Breast epithelium (tissue), 4 donors: ENCODE results near the gene F13A1. TPM values are rescaled to one million over a fixed set of nuclear protein-coding genes. Genes with fewer than 3 reads are reported as not detected.

ENCODE experiments used
- DNase-seq, 2 donors: peaks; one replicate each; pipeline ENCODE4 v3.0.0-alpha.2; 2019; ENCODE audit warnings: low spot score in 2 of 2
- H3K27ac ChIP-seq, 2 donors: fragments of 200-600 bp; sonication (generic) in 1 of 2; one replicate each; pipeline ENCODE4 v1.5.1; 2016 to 2019; ENCODE audit warnings: mild to moderate bottlenecking in 1 of 2
- H3K27me3 ChIP-seq, 2 donors: fragments of 200-600 bp; sonication (generic) in 1 of 2; one replicate each; pipeline versions ENCODE4 v1.5.1 to v1.6.0; 2017 to 2019; ENCODE audit warnings: control low read depth in 1 of 2, mild to moderate bottlenecking in 1 of 2
- H3K36me3 ChIP-seq: fragments of 200-600 bp; one replicate; pipeline ENCODE4 v1.5.1; 2019
- H3K4me1 ChIP-seq, 2 donors: fragments of 200-600 bp; sonication (generic); one replicate each; pipeline ENCODE4 v1.5.1; 2016 to 2019; ENCODE audit warnings: control low read depth in 1 of 2
- H3K4me3 ChIP-seq, 3 donors: fragments of 200-600 bp; sonication (generic); 1 replicate in 2 of 3; 2 replicates in 1 of 3; pipeline ENCODE4 v1.5.1; 2016 to 2019; ENCODE audit warnings: mild to moderate bottlenecking in 3 of 3, moderate library complexity in 2 of 3
- H3K9me3 ChIP-seq, 2 donors: fragments of 200-600 bp; sonication (generic) in 1 of 2; one replicate each; pipeline ENCODE4 v1.5.1; 2016 to 2019; ENCODE audit warnings: control low read depth in 1 of 2
- POLR2A ChIP-seq: fragments of 450-650 bp; IDR thresholded peaks from one replicate; pipeline ENCODE4 v1.6.1; 2016; ENCODE audit warnings: antibody characterized with exemption, mild to moderate bottlenecking, moderate library complexity
- POLR2AphosphoS5 ChIP-seq, 3 donors: sonication (generic); formaldehyde crosslinking; IDR thresholded peaks; one replicate each; pipeline ENCODE4 v1.6.1; 2017; ENCODE audit warnings: antibody characterized with exemption in 3 of 3
- intact Hi-C: fragments of 100-400 bp; cut with DNase I; formaldehyde crosslinking; loops from one replicate; pipeline ENCODE4 v1.15.1; 2023; ENCODE audit warnings: low total_unique reads
- total RNA-seq, 3 donors: library from RNA; depleted of rRNA; stranded (reverse); fragments of >200 nt; gene quantifications; one replicate each; pipeline ENCODE4 v1.1.0, GENCODE V29; 2016
- TF ChIP-seq, protein P1 (sequence below), 3 donors: fragments of 450-650 bp; IDR thresholded peaks; one replicate each; pipeline ENCODE4 v1.5.1; 2016 to 2017; ENCODE audit warnings: antibody characterized with exemption in 3 of 3, mild to moderate bottlenecking in 3 of 3, moderate library complexity in 3 of 3

Gene F13A1
- total RNA-seq, 3 donors from 2014 or later, result 45.6 to 357 (median 53.3) TPM

DNA sequence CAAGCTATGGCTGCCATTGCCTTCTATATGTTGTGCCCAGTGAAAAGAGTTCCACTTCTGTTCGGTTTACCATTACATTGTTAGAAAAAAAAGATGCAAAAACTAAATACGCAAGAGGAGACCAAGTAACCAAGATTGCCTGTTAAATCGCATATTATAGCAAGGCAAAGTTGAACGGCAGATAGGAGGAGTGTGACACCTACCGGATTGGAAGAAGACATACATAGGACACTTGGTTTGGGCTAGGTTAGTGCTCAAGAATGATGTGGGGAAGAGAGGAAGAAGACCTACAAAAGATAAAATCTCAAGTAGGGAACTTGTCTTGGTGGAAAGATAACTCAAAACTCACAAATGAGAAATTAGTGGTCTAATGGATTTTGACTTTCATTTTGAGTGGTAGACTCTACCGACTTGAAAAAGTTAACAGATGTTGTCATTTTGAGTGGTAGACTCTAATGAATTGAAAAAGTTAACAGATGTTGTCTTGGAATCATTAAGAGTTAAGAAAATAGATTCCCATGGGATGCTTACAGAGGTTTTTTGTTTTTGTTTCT, 95.5 kb downstream of the F13A1 start:
- no peak overlapping the region for H3K27ac ChIP-seq
- no peaks in the 10 kb centered on the region for H3K9me3 ChIP-seq
- no peak for TF ChIP-seq POLR2AphosphoS5 (IDR thresholded peaks at IDR 0.05)
- no peak for TF ChIP-seq POLR2A
- intact Hi-C loops, result no loop called here
- no peak for DNase-seq
- no peaks in the 10 kb centered on the region for H3K4me1 ChIP-seq
- H3K4me3 ChIP-seq, result no peak overlapping the region
- no peaks in the 10 kb centered on the region for H3K36me3 ChIP-seq
- no peaks in the 10 kb centered on the region for H3K27me3 ChIP-seq

DNA sequence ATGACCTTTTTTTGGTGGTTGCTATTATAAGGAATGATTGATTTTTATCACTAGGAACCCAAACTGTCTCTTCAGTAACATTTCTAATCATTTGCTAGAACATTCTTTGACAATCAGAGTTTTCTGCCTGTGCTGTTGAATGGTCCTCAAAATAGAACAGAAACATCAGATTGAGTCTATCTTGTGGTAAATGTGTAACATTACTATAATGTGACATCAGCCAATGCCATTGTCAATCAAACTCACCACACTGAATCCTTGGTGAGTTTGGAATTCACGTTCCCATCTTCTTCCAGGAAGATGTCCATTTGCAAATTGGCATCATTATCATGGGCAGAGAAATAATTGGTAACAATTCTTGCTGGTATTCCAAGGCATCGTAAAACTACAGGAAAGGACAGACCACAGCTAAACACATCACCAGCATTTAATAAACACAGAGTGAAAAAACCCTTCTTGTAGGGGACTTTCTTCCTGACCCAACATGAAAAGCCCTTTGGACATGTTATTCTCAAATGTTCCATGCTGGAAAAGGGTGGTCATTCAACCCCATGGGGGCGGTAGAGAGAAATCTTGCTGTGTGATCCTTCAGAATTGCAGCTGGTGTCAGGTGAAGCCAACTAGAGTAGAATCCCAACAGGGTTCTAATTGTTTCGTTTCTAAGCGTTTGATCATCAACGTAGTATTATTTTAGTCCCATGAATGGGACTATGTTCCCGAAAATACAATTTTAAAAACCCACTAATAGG, 98.5 kb downstream of the F13A1 start:
- Histone ChIP-seq H3K9me3 (no peaks in the 10 kb centered on the region), H3K27ac (no peak overlapping the region), H3K27me3 (no peaks in the 10 kb centered on the region), H3K4me3 (no peak overlapping the region), H3K36me3 (no peaks in the 10 kb centered on the region), H3K4me1 (no peaks in the 10 kb centered on the region)
- no peak for DNase-seq
- TF ChIP-seq, protein P1, sequence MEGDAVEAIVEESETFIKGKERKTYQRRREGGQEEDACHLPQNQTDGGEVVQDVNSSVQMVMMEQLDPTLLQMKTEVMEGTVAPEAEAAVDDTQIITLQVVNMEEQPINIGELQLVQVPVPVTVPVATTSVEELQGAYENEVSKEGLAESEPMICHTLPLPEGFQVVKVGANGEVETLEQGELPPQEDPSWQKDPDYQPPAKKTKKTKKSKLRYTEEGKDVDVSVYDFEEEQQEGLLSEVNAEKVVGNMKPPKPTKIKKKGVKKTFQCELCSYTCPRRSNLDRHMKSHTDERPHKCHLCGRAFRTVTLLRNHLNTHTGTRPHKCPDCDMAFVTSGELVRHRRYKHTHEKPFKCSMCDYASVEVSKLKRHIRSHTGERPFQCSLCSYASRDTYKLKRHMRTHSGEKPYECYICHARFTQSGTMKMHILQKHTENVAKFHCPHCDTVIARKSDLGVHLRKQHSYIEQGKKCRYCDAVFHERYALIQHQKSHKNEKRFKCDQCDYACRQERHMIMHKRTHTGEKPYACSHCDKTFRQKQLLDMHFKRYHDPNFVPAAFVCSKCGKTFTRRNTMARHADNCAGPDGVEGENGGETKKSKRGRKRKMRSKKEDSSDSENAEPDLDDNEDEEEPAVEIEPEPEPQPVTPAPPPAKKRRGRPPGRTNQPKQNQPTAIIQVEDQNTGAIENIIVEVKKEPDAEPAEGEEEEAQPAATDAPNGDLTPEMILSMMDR (IDR thresholded peaks at IDR 0.05), result no peak
- TF ChIP-seq POLR2AphosphoS5 (IDR thresholded peaks at IDR 0.05) (no peak), POLR2A (no peak)
- intact Hi-C loops, result no loop called here

DNA sequence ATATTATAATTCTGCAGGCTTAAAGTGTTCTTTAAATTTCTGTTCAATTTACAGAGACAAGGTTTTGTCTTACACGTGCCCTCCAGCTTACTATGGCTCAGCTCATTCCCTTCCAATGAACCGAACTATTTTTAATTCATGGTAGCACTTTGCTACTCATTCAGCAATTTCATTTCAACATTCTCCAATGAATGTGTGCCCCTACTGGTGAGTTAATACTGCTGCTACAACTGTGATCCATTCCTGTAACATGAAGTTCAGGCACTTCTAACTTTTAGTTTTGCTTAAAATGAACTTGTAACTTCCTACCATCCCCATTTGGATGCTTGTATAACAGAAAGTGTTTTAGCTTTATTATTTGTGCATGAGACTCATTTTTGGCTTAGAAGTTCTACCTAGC, 99.7 kb downstream of the F13A1 start:
- no peaks in the 10 kb centered on the region for H3K36me3 ChIP-seq
- DNase-seq, result no peak
- no peaks in the 10 kb centered on the region for H3K9me3 ChIP-seq
- H3K4me1 ChIP-seq, result no peaks in the 10 kb centered on the region
- TF ChIP-seq, protein P1 (IDR thresholded peaks at IDR 0.05), result no peak
- no peak for TF ChIP-seq POLR2A
- no peak for TF ChIP-seq POLR2AphosphoS5 (IDR thresholded peaks at IDR 0.05)
- H3K4me3 ChIP-seq, result no peak overlapping the region
- H3K27ac ChIP-seq, result no peak overlapping the region
- H3K27me3 ChIP-seq, result no peaks in the 10 kb centered on the region
- intact Hi-C loops, result no loop called here

DNA sequence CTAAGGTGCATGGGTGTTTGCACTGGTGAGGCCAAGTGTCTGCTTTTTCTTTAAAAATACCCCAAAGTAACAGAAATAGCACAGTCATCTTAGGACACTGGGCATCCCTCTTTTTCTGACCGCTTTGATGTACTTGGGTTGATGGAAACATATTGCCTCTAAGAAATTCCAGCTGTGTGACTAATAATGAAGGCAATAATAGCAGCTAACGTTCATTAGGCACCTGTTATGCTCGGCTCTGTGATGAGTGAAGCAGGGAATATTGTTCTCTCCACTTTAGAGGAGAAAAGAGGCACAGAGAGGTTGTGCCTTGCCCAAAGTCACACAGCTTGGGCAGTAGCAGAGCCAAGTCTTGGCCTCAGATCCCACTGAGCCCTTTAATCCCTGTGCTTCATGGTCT, 100.7 kb downstream of the F13A1 start:
- H3K4me1 ChIP-seq, result no peaks in the 10 kb centered on the region
- intact Hi-C loops, result no loop called here
- TF ChIP-seq POLR2AphosphoS5 (IDR thresholded peaks at IDR 0.05) (no peak), POLR2A (no peak)
- no peak for DNase-seq
- H3K9me3 ChIP-seq, result no peaks in the 10 kb centered on the region
- no peaks in the 10 kb centered on the region for H3K27me3 ChIP-seq
- no peak overlapping the region for H3K27ac ChIP-seq
- no peak overlapping the region for H3K4me3 ChIP-seq
- H3K36me3 ChIP-seq, result no peaks in the 10 kb centered on the region

DNA sequence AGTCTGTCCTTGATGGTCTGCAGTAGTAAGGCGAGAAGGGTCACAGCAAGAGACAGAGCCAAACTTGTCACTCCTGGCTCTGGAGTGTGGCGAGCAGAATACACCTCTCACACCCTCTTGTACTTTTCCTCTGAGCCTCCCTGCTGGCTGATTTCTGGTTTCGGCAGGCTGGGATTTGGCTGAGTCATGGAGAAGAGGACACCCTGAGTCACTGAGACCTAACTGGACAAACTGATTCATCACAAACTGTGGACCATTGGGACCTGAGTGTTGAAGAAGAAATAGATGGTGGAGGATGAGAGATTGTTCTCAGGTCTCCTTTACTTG, 101.7 kb downstream of the F13A1 start:
- intact Hi-C loops, result no loop called here
- no peak overlapping the region for H3K4me3 ChIP-seq

More for the DNA sequence above, 101.7 kb downstream of the F13A1 start:
- no peak for DNase-seq
- TF ChIP-seq, protein P1 (IDR thresholded peaks at IDR 0.05), result no peak
- no peak for TF ChIP-seq POLR2A
- no peak for TF ChIP-seq POLR2AphosphoS5 (IDR thresholded peaks at IDR 0.05)
- no peak overlapping the region for H3K27ac ChIP-seq
- no peaks in the 10 kb centered on the region for H3K9me3 ChIP-seq
- H3K36me3 ChIP-seq, result no peaks in the 10 kb centered on the region
- no peaks in the 10 kb centered on the region for H3K4me1 ChIP-seq
- no peaks in the 10 kb centered on the region for H3K27me3 ChIP-seq
